Measurements from ENCODE around the gene ZNF624.
A peak's percentile ranks its signal among the peaks of the same experiment; 100 is the strongest.

Gene ZNF624

DNA sequence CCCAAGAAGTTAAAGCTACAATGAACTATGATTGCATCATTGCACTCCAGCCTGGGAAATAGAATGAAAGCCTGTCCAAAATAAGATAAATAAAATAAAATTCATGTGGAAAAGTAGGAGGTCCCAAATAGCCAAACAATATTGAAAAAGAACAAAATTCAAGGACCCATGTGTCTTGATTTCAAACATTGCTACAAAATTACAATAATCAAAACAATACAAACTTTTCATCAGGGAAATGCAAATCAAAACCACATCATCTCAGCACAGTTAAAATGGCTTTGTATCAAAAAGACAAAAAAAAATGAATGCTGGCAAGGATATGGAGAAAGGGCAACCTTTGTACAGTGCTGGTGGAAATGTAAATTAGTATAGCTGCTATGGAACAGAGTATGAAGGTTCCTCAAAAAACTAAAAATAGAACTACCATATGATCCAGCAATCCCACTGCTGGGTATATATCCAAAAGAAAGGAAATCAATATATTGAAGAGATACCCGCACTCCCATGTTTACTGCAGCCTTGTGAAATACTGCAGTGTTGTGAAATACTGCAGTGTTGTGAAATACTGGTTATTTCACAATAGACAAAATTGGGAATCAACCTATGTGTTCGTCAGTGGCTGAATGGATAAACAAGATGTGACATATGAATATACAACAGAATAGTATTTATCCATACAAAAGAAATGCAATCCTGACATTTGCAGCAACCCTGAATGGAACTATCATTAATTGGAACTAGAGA, 60.1 kb downstream of the ZNF624 start:
- DNase-seq (ENCODE audit: low read depth, low spot score): no peak

DNA sequence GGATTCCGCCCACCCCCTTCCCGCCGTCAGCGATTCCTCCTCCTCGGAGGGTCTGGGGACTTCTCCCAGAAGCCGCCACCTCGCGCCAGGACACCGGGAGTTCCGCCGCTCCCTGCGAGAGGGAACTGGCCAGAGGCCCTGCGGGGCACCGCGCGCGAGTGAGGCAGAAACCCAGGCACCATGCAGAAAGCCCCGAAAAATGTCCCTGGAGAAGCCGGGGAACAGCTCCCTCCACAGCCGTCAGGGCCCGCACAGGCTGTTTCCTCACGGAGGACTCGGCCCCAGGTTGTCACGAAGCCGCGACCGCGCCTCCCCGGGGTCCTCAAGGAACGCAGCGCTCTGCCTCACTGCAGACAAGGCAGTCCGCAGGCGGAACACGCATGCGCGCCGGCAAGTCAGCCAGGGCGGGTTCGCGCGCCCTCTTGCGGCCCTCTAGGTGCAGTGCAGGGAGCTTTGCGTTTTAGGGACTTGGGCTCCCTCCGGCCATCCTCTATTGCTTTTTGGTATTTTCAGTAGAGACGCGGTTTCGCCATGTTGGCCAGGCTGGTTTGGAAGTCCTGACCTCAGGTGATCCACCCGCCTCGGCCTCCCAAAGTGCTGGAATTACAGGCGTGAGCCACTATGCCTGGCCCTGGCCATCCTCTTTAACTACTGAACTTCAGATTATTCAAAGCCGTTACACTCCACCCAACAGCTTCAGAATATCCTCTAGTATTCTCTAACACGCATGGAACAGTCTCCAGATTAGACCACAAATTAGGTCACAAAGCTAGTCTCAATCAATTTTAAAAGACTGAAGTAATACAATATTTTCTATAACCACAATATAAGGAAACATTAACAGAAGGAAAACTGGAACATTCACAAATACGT, 64.3 kb downstream of the ZNF624 start:
- DNase-seq (ENCODE audit: low read depth, low spot score): peak; percentile 61

GRCh38 chr17:16585796-16586195, 67.9 kb downstream of the ZNF624 start:
- no peak for DNase-seq (ENCODE audit: low read depth, low spot score)

- DNase-seq (ENCODE audit: low read depth, low spot score): peak; percentile 50
Observed at GRCh38 chr17:16584273-16584995, 69.2 kb downstream of the ZNF624 start.

DNA sequence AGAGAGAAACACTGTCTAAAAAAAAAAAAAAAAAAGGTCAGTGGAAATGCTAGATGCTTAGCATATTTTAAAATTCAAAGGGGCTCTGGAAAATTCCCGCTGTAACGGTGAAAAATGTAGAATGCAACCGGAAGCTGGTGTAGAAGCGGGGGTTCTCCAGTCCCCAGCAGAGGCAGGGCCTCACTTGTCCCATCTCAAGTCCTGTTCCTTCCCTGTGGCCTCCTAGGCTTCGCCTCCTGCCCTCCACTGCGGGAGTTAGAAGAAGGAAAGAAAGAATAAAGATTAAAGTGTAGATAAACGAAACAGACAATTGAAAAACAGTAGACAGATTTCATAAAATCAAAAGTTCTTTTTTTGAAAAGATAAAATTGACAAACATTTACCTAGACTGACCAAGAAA, 69.9 kb downstream of the ZNF624 start:
- DNase-seq (ENCODE audit: low read depth, low spot score): no peak

DNA sequence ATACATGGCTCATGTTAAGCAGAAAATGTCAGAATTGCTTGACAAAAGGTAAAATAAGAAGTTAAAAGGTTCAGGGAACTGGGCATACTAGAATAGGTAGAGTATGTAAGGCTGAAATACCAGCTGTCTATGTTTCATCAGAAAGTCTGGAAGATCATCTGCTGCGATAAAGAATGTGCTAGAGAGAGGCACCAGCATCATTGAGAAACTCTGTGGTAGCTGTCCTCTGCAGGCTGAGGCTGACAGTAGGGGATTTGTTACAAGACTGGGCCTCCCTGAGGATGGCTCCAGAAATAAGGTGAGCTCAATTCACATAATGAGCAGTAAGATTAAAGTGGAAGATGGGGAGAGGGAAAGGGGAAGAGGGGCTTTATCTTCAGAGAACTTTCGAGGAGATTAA, 80.2 kb downstream of the ZNF624 start:
- no peak for DNase-seq (ENCODE audit: low read depth, low spot score)
